ENCODE results near the gene SETD6. TPM values are rescaled to one million over a fixed set of nuclear protein-coding genes. Genes with fewer than 3 reads are reported as not detected.
A peak's percentile ranks its signal among the peaks of the same experiment; 100 is the strongest.

Gene SETD6
- total and polyA plus RNA-seq, 2 experiments from 2014 or later = 39.7 to 54.0 TPM

DNA sequence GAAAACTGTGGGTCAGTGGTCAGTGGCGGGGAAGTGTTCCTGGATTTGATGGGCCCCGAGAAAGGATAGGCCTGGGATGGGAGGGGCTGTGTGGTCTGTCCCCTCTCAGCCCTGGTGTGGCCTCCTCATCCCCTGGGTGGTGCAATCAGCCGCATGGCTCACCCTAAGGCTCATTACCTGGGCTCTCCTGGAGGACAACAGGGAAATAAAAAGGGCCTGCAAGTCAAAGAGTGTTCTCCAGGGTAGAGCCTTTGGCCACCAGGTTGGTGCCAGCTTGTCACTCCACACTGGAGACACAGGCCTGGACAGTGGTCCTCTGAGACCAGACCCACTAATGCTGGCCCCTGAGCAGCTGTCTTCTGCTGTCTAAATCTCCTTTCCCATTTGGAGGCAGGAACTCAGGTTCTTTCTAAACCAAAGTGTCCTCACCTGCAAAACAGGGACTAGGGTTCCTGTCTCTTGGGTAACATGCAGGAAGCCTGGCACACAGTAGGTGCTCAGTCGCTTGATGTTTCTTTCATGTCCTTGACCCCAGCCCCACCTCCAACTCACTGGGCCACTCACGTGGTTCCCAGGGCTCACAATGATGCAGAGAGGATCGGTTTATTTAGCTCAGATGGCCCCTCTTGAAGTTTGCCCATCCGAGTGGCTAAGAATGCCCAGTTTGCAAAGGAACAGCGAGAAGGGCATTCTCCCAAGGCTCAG, 12.9 kb upstream of the SETD6 start:
- Mint-ChIP-seq H3K27ac (no peak overlapping the region), H3K27me3 (ENCODE audit: insufficient read depth, low read depth, poor library complexity) (peaks cover 27% of the 10 kb centered on the region), H3K4me3 (peak overlapping the region; percentile 86), H3K9me3 (no peaks in the 10 kb centered on the region; the same call in 1 of the 3 replicates), H3K36me3 (ENCODE audit: low read depth) (no peaks in the 10 kb centered on the region), H3K4me1 (peaks cover 22% of the 10 kb centered on the region)
- Histone ChIP-seq H3K4me2 (peak overlapping the region; percentile 96), H3K27ac (ENCODE audit: low read depth) (no peak overlapping the region), H3F3A (replicated peaks; ENCODE audit: low read depth) (no peaks in the 10 kb centered on the region), H3K79me2 (replicated peaks; ENCODE audit: insufficient read depth) (no peaks in the 10 kb centered on the region), H3K9me2 (ENCODE audit: insufficient read depth) (no peaks in the 10 kb centered on the region), H2AFZ (no peak overlapping the region), H3K4me1 (ENCODE audit: insufficient read depth) (peaks cover 4% of the 10 kb centered on the region; the same call in 1 of the 2 replicates), H3K4me3 (peak overlapping the region; percentile 88; the same call in 1 of the 2 replicates), H3K36me3 (ENCODE audit: insufficient read depth) (no peaks in the 10 kb centered on the region), H4K20me1 (replicated peaks; ENCODE audit: insufficient read depth) (peaks cover 4% of the 10 kb centered on the region; the same call in 1 of the 2 replicates), H3K27me3 (ENCODE audit: insufficient read depth) (no peaks in the 10 kb centered on the region)
- ATAC-seq (no peak), DNase-seq (ENCODE audit: low spot score) (no peak)
- TF ChIP-seq CREB1 (CRISPR knock-in tag; IDR thresholded peaks at IDR 0.05; ENCODE audit: low read depth) = no peak
- no peak for TF ChIP-seq NANOG (IDR thresholded peaks at IDR 0.05; ENCODE audit: borderline replicate concordance)
- TF ChIP-seq POLR2AphosphoS5 (IDR thresholded peaks at IDR 0.05; ENCODE audit: low read depth) = no peak
- TF ChIP-seq, protein P1, sequence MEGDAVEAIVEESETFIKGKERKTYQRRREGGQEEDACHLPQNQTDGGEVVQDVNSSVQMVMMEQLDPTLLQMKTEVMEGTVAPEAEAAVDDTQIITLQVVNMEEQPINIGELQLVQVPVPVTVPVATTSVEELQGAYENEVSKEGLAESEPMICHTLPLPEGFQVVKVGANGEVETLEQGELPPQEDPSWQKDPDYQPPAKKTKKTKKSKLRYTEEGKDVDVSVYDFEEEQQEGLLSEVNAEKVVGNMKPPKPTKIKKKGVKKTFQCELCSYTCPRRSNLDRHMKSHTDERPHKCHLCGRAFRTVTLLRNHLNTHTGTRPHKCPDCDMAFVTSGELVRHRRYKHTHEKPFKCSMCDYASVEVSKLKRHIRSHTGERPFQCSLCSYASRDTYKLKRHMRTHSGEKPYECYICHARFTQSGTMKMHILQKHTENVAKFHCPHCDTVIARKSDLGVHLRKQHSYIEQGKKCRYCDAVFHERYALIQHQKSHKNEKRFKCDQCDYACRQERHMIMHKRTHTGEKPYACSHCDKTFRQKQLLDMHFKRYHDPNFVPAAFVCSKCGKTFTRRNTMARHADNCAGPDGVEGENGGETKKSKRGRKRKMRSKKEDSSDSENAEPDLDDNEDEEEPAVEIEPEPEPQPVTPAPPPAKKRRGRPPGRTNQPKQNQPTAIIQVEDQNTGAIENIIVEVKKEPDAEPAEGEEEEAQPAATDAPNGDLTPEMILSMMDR (conservative IDR thresholded peaks at IDR 0.05; ENCODE audit: low read depth in 2 of 2) = no peak
- no peak for TF ChIP-seq ZNF114 (CRISPR knock-in tag; IDR thresholded peaks at IDR 0.05)
- no peak for TF ChIP-seq REST (IDR thresholded peaks at IDR 0.05; ENCODE audit: unreplicated experiment)
- no peak for TF ChIP-seq EZH2phosphoT487 (IDR thresholded peaks at IDR 0.05; ENCODE audit: unreplicated experiment)
- TF ChIP-seq ETS1 (IDR thresholded peaks at IDR 0.05) = no peak
- no peak for TF ChIP-seq ZNF462 (CRISPR knock-in tag; IDR thresholded peaks at IDR 0.05)
- TF ChIP-seq JUNB (IDR thresholded peaks at IDR 0.05; ENCODE audit: unreplicated experiment) = no peak
- no peak for TF ChIP-seq ZNF331 (CRISPR knock-in tag; IDR thresholded peaks at IDR 0.05; ENCODE audit: low read depth)
- TF ChIP-seq STAT1 (IDR thresholded peaks at IDR 0.05; ENCODE audit: unreplicated experiment) = no peak
- no peak for TF ChIP-seq EZH2 (IDR thresholded peaks at IDR 0.05; ENCODE audit: low read depth, unreplicated experiment)

Measured in GM23338 (cell line).